ENCODE measurements around the gene PARS2.
A peak's percentile ranks its signal among the peaks of the same experiment; 100 is the strongest.

- TF ChIP-seq CTCF (IDR thresholded peaks at IDR 0.05) (no peak), POLR2A (IDR thresholded peaks at IDR 0.05) (peak in 1 of 2 donors; percentile 50), EP300 (IDR thresholded peaks at IDR 0.05) (no peak), POLR2AphosphoS5 (IDR thresholded peaks at IDR 0.05) (peak in 2 of 3 donors; percentile 3 to 75)
Observed at GRCh38 chr1:54764133-54764921, at the start of gene PARS2.
